ENCODE results near the gene SLC4A11. TPM values are rescaled to one million over a fixed set of nuclear protein-coding genes. Genes with fewer than 3 reads are reported as not detected.

Gene SLC4A11
- total and polyA plus RNA-seq, 2 experiments from 2014 or later = 14.8 to 17.1 TPM

DNA sequence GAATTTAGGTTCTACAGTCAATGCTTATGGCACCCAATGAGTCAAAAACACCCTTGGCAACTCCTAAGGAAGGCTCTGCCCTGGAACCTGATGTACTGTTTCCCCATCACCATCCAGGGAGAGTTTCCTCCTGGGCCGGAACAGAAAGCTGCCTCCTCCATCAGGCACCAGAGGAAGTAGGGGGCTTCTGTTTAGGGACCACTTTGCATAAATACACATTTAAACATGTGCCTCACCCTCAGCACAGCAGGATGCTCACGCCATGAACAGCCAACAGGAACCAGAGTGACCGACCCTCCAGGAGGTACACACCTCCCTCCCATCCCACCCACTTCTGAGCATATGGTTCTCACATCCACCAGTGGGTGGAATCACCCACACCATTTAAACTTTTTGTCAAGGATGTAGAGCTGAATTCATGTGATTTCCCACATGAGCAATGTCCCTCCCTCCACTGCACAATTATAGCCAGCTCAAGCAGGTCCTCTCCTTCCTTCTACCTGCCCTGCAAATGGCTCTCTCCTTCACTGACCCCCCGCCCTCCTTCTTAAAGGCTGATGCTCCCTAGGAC is 49.3 kb downstream of the SLC4A11 start (continued):
- TF ChIP-seq, protein P1, sequence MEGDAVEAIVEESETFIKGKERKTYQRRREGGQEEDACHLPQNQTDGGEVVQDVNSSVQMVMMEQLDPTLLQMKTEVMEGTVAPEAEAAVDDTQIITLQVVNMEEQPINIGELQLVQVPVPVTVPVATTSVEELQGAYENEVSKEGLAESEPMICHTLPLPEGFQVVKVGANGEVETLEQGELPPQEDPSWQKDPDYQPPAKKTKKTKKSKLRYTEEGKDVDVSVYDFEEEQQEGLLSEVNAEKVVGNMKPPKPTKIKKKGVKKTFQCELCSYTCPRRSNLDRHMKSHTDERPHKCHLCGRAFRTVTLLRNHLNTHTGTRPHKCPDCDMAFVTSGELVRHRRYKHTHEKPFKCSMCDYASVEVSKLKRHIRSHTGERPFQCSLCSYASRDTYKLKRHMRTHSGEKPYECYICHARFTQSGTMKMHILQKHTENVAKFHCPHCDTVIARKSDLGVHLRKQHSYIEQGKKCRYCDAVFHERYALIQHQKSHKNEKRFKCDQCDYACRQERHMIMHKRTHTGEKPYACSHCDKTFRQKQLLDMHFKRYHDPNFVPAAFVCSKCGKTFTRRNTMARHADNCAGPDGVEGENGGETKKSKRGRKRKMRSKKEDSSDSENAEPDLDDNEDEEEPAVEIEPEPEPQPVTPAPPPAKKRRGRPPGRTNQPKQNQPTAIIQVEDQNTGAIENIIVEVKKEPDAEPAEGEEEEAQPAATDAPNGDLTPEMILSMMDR (conservative IDR thresholded peaks at IDR 0.05; ENCODE audit: low read depth in 2 of 2) = no peak
- no peak for TF ChIP-seq NANOG (IDR thresholded peaks at IDR 0.05; ENCODE audit: borderline replicate concordance)
- TF ChIP-seq EZH2phosphoT487 (IDR thresholded peaks at IDR 0.05; ENCODE audit: unreplicated experiment) = no peak
- TF ChIP-seq, protein P2, sequence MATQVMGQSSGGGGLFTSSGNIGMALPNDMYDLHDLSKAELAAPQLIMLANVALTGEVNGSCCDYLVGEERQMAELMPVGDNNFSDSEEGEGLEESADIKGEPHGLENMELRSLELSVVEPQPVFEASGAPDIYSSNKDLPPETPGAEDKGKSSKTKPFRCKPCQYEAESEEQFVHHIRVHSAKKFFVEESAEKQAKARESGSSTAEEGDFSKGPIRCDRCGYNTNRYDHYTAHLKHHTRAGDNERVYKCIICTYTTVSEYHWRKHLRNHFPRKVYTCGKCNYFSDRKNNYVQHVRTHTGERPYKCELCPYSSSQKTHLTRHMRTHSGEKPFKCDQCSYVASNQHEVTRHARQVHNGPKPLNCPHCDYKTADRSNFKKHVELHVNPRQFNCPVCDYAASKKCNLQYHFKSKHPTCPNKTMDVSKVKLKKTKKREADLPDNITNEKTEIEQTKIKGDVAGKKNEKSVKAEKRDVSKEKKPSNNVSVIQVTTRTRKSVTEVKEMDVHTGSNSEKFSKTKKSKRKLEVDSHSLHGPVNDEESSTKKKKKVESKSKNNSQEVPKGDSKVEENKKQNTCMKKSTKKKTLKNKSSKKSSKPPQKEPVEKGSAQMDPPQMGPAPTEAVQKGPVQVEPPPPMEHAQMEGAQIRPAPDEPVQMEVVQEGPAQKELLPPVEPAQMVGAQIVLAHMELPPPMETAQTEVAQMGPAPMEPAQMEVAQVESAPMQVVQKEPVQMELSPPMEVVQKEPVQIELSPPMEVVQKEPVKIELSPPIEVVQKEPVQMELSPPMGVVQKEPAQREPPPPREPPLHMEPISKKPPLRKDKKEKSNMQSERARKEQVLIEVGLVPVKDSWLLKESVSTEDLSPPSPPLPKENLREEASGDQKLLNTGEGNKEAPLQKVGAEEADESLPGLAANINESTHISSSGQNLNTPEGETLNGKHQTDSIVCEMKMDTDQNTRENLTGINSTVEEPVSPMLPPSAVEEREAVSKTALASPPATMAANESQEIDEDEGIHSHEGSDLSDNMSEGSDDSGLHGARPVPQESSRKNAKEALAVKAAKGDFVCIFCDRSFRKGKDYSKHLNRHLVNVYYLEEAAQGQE (IDR thresholded peaks at IDR 0.05; ENCODE audit: unreplicated experiment) = no peak

DNA sequence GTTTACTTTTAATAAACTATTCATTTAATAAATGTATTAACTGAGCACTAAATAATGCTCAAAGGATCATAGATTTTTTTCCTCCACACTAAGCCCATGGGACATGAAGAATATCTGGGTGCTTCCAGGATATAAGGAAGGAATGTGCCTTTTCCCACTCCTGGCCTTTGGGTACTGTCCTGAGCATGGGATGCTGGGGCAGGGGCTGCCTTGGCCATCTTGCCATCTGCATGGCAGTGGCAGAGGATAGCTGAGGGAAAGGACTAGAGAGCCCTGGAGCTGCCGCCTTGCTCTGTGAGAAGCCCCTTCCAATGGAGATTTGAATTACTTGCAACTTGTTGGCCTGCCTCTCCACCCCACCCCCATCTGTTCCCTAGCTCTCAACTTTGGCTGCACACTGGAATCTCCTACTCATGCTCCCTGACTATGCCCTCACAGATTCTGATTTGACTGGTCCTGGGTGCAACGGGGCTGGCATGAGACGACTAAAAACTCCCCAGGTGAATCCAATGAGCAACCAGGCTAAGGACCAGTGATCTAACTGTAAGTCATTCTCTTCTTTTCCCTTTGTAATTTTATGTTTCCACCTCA is 50.1 kb downstream of the SLC4A11 start:
- Mint-ChIP-seq H3K27ac (no peak overlapping the region; the same call in 1 of the 2 replicates), H3K4me3 (no peak overlapping the region), H3K27me3 (ENCODE audit: insufficient read depth, low read depth, poor library complexity) (peaks cover 11% of the 10 kb centered on the region), H3K36me3 (ENCODE audit: low read depth) (peaks cover 42% of the 10 kb centered on the region), H3K4me1 (peaks cover 11% of the 10 kb centered on the region), H3K9me3 (no peaks in the 10 kb centered on the region)
- H3K4me1 ChIP-seq (ENCODE audit: insufficient read depth) = no peaks in the 10 kb centered on the region
- DNase-seq (ENCODE audit: low spot score) (no peak), ATAC-seq (no peak)
- H4K20me1 ChIP-seq (replicated peaks; ENCODE audit: insufficient read depth) = no peaks in the 10 kb centered on the region; the same call in 1 of the 2 replicates
- no peaks in the 10 kb centered on the region for H3K79me2 ChIP-seq (replicated peaks; ENCODE audit: insufficient read depth)
- no peak overlapping the region for H3K4me3 ChIP-seq
- no peak overlapping the region for H3K27ac ChIP-seq (ENCODE audit: low read depth)
- H3K36me3 ChIP-seq (ENCODE audit: insufficient read depth) = peaks cover 8% of the 10 kb centered on the region; the same call in 1 of the 2 replicates
- no peaks in the 10 kb centered on the region for H3K27me3 ChIP-seq (ENCODE audit: insufficient read depth)
- no peak overlapping the region for H3K4me2 ChIP-seq
- no peak overlapping the region for H2AFZ ChIP-seq
- H3F3A ChIP-seq (replicated peaks; ENCODE audit: low read depth) = no peaks in the 10 kb centered on the region
- no peaks in the 10 kb centered on the region for H3K9me2 ChIP-seq (ENCODE audit: insufficient read depth)
- no peak for TF ChIP-seq EZH2phosphoT487 (IDR thresholded peaks at IDR 0.05; ENCODE audit: unreplicated experiment)
- TF ChIP-seq CREB1 (CRISPR knock-in tag; IDR thresholded peaks at IDR 0.05; ENCODE audit: low read depth) = no peak
- no peak for TF ChIP-seq STAT1 (IDR thresholded peaks at IDR 0.05; ENCODE audit: unreplicated experiment)
- TF ChIP-seq, protein P1 (conservative IDR thresholded peaks at IDR 0.05; ENCODE audit: low read depth in 2 of 2) = no peak
- no peak for TF ChIP-seq JUNB (IDR thresholded peaks at IDR 0.05; ENCODE audit: unreplicated experiment)
- TF ChIP-seq ZNF114 (CRISPR knock-in tag; IDR thresholded peaks at IDR 0.05) = no peak
- TF ChIP-seq, protein P3, sequence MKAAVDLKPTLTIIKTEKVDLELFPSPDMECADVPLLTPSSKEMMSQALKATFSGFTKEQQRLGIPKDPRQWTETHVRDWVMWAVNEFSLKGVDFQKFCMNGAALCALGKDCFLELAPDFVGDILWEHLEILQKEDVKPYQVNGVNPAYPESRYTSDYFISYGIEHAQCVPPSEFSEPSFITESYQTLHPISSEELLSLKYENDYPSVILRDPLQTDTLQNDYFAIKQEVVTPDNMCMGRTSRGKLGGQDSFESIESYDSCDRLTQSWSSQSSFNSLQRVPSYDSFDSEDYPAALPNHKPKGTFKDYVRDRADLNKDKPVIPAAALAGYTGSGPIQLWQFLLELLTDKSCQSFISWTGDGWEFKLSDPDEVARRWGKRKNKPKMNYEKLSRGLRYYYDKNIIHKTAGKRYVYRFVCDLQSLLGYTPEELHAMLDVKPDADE (IDR thresholded peaks at IDR 0.05) = no peak
- TF ChIP-seq EZH2 (IDR thresholded peaks at IDR 0.05; ENCODE audit: low read depth, unreplicated experiment) = no peak
- no peak for TF ChIP-seq POLR2AphosphoS5 (IDR thresholded peaks at IDR 0.05; ENCODE audit: low read depth)
- no peak for TF ChIP-seq NANOG (IDR thresholded peaks at IDR 0.05; ENCODE audit: borderline replicate concordance)
- TF ChIP-seq, protein P2 (IDR thresholded peaks at IDR 0.05; ENCODE audit: unreplicated experiment) = no peak

Measured in GM23338 (cell line).